Cortex of kidney (tissue), 1 donor: ENCODE data around the gene CDK2AP2.
"Not testable (repeated sequence)": the region's sequence is repeated elsewhere in the genome, so short reads cannot be mapped to it uniquely, and the experiment has no call there.

ENCODE experiments used
- DNase-seq: peaks from one replicate; lab custom pipeline; 2025; lab: John Stamatoyannopoulos, UW

CDK2AP2 gene

DNA sequence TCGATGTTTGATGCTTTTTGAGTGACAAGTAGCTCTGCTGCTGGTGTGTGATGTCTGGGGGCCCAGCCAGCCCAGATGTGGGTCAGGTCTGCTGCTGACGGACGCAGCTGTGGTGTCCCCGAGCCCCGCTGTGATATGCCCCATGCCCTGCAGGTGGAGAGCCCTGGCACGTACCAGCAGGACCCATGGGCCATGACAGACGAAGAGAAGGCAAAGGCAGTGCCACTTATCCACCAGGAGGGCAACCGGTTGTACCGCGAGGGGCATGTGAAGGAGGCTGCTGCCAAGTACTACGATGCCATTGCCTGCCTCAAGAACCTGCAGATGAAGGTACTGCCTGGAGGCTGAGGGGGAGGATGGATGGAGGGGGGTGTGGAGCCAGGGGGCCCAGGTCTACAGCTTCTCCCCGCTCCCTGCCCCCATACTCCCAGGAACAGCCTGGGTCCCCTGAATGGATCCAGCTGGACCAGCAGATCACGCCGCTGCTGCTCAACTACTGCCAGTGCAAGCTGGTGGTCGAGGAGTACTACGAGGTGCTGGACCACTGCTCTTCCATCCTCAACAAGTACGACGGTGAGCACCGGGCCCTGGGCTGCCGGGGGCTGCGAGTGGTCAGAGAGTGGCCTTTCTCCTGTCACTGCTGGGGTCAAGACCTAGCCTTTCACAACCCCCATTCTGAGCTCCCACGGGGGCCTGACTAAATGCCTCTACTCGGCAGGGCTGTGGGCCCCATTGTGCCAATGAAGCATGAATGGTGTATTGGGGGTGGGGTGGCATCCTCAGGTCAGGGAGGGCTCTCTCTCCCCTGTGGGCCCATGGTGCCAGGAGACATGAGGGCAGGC is 17.9 kb downstream of the CDK2AP2 start:
- no peak for DNase-seq

GRCh38 chr11:67489203-67489884 is 18.6 kb downstream of the CDK2AP2 start:
- no peak for DNase-seq

DNA sequence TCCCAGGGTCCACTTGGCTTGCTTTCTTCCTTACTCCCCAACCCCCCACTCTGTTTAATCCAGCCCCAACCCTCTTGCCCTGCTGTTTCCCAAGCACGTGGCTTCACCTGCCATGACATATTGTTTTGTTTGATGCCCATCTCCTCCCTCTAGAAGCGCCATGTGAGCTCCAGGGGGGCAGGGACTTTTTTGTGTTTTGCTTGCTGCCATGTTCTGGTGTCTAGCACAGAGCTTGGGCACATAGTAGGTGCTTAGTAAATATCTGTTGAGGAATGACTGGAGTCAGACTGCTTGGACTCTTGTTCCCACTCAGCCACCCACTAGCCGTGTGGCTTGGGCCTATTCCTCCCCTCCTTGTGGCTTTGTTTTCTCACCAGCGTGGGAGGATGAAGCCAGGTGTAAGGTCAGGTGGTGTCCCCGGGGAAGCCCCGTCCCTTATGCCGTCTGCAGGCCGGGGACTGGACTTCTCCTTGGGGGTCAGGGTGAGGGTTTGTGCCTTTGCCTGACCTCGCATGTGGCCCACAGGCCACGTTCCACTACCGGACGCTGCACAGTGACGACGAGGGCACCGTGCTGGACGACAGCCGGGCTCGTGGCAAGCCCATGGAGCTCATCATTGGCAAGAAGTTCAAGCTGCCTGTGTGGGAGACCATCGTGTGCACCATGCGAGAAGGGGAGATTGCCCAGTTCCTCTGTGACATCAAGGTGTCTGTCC is 21.3 kb downstream of the CDK2AP2 start:
- no peak for DNase-seq

DNA sequence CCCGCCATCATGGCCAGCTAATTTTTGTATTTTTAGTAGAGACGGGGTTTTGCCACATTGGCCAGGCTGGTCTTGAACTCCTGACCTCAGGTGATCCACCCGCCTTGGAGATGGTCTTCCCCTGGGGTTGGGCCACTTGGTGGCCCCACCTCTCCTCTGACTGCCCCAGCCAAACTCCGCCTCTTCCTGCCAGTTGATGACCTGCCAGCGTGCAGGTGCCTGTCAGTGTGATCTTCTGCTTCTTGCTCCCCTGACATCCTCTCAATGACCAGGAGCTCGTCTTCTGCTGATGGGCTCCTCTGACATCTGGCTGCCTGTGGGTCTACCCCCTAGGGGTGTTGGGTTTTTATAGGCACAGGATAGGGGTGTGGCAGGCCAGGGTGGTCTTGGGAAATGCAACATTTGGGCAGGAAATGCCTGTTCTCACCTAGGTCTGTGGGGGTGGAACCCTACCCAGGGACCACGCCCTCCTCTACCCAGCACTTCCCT is 22.0 kb downstream of the CDK2AP2 start:
- not testable (repeated sequence) for DNase-seq

- DNase-seq: no peak
These were observed 23.1 kb downstream of the CDK2AP2 start for GRCh38 chr11:67484847-67485311.

DNA sequence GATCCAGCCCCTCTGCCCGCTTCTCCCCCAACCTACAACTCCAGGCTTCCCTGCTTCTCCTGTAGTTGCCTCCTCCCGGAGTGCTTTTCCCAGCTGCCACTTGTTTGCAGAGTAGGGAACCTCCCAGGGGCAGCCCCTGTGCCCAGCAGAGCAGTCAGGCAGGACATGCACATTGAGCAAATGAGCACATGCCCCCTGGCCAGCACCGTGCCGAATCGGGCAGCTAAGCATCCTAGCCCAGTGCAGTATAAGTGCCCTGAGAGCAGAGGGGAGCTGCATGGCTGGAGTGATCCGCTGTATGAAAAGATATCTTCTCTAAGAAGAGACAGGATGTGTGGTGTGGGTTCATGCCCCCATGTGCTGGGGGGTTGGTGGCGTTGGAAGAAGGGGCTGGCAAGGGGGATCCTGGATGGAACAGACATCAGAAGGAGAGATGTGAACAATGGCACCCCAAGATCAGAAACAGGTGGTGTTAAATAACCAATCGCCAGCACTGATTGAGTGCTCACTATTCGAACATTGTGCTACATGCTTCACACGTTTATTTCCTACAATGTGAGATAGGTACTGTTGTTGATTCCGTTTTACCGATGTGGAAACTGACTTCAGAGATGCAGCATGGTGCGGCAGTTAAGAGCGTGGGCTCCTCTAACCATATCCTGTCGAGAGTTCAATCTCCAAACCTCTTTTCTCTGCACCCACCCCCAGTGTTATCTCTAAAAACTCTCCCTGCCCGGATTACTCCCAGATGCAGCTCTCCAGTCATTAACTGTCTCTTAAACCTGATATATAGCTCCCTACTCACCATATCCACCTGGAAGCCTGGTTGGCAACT is 23.9 kb downstream of the CDK2AP2 start:
- DNase-seq: no peak

DNA sequence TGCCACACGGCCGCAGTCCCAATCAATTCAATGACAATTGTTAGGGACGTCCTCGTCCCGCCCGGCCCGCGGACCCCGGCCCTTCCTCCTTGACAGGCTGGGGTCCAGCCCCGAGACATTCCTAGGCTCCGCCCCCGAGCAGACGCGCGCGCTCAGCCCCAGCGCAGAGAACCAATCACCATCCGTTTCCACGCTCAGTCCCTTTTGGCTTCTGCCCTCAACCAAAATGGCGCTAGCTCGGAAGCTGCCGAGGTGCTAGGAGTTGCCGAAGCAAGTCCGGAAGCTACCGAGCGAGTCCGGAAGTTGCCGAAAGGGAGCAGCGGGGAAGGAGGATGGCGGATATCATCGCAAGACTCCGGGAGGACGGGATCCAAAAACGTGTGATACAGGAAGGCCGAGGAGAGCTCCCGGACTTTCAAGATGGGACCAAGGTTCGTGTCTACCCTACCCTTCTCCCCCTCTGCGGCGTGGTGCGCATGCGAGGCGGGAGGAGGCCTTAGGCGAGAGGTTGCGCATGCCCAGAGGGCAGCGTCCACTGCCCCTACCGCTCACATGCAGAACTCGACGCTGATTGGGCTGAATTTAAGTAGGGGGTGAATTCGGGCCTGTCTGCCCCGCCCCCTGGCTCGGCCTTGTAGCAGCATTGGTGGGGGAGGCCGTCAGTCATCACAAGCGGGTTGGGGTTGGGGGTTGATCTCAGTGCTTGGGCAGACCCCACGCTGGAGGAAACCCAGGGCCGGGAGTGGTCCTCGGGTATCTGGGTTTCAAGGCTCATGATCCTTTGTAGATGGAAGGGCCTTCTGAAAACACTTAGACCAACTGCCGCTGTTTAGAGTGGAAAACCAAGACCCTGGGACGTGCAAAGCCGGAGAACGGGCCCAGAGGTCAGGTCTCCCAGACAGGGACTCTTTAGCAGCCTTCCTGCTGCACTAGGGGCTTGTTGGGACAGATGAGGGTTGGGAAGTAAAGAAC is 24.8 kb downstream of the CDK2AP2 start, which contains the start of gene AIP:
Gene AIP (plus strand): TSS at position 200 of the 972 bp plus-strand sequence. CDS start 133 bp downstream, at position 333.
- DNase-seq: peak; percentile 91

DNA sequence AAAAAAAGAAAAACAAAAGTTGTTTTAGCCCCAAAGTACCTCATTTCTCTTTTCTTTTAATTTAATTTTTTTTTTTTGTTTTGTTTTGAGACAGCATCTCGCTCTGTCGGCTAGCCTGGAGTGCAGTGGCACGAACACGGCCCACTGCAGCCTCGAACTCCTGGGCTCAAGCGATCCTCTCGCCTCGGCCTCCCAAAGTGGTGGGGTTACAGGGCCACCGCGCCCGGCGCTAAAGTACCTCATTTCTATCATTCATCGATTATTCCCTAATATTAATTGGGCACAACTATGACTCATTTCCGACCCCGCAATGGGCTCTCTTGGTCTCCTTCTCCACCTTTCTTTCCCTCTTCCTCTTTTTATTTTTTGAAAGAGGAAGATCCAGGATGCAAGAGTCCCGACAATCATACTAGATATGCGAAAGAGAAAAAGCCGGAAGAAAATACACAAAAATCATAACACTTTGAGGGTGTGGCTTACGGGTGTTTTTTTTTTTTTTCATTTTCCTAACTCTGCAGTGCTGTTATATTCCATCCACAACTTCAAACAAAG is 25.6 kb downstream of the CDK2AP2 start:
- no peak for DNase-seq

DNA sequence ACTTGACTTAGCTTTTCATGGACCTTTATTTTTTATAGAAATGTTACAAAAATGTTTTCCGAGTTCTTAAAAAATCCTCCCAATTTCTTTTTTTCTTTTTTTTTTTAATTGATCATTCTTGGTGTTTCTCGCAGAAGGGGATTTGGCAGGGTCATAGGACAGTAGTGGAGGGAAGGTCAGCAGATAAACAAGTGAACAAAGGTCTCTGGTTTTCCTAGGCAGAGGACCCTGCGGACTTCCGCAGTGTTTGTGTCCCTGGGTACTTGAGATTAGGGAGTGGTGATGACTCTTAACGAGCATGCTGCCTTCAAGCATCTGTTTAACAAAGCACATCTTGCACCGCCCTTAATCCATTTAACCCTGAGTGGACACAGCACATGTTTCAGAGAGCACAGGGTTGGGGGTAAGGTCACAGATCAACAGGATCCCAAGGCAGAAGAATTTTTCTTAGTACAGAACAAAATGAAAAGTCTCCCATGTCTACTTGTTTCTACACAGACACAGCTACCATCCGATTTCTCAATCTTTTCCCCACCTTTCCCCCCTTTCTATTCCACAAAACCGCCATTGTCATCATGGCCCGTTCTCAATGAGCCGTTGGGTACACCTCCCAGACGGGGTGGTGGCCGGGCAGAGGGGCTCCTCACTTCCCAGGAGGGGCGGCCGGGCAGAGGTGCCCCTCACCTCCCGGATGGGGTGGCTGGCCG is 30.5 kb downstream of the CDK2AP2 start:
- not testable (repeated sequence) for DNase-seq

DNA sequence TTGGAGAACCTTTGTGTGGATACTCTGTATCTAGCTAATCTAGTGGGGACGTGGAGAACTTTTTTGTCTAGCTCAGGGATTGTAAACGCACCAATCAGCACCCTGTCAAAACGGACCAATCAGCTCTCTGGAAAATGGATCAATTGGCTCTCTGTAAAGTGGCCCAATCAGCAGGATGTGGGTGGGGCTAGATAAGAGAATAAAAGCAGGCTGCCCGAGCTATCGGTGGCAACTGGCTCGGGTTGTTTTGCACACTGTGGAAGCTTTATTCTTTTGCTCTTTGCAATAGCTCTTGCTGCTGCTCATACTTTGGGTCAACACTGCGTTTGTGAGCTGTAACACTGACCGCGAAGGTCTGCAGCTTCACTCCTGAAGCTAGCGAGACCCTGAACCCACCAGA is 31.3 kb downstream of the CDK2AP2 start:
- DNase-seq: not testable (repeated sequence)

DNA sequence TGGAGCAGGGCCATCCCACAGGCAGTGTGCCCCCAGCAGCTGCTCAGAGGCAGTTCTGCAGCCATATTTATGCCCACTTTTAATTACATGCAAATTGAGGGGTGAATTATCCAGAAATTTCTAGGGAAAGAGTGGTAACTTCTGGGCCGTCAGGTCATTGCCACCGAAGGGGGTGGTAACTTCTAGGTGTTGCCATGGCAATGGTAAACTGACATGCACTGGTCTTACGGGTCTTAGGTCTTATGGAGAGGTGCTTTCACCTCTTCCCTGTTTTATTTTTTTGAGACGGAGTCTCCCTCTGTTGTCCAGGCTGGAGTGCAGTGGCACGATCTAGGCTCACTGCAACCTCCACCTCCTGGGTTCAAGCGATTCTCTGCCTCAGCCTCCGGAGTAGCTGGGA is 35.1 kb downstream of the CDK2AP2 start:
- no peak for DNase-seq

- DNase-seq: no peak
These were observed 37.5 kb downstream of the CDK2AP2 start for GRCh38 chr11:67470337-67471002.

DNA sequence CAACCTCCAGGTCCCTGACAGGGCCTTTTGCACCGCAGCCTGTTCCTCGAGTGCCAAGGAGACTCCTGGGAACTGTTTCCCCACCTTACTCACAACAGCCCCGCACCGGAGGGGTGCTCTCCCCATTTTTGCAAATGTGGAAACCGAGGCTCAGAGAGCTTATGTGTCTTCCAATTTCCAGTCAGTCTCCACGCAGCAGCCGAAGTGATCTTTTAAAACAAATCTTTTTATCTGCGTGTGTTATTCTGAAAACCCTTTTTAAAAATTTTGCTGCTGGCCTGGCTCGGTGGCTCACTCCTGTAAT is 38.5 kb downstream of the CDK2AP2 start:
- no peak for DNase-seq

DNA sequence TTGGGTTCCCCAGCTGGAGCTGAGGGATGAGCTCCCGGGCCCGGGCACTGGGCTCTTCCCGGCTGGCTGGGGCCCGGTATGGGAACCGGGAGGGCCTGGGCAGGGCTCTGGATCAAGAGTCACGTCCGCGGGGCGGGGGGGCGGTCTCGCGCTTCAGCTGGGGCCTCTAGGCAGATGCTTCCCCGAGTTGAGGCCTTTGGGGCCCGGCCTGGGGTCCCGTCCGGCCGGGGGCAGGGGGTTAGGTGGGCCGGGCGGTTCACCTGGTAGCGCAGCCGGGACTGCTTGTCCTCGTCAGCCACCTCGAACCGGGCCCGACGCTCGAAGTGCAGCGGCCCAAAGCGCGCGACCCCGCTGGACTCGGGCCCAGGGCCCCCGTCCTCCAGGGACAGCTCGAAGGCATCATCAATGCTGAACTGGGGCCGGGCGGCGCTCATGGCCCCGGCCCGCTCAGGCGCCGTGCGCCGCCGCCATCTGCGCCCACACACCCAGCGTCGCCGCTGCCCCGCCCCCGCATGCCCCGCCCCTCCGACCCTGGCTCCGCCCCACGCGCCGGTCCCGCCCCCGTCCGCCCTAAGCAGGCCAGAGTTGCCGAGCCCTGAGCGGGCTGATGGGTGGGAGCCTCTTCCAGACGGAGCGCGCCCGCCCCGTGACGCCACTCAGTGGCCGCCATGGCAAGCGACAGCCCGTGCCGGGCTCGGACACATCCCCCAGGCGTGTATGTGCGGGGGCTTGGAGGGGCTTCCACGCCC is 39.0 kb downstream of the CDK2AP2 start, which contains the start of gene TMEM134:
Gene TMEM134 (minus strand): TSS at position 493 of the 749 bp plus-strand sequence. CDS start 59 bp downstream, at position 434.
- peak; percentile 73 for DNase-seq

DNA sequence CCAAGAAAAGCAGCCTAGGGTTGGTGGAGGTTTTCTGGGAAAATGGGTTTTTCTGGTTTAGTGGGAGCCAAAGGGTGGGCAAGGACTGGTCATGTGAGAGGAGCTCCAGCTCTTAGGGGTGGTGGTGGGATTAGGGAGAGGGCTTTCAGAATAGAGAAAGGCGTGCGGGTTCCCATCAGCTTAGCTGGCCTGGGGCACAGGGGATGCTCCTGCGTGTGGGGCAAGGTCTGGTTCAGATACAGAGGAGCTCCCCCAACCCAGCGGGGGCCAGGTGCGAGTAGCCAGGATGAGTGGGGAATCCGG is 39.6 kb downstream of the CDK2AP2 start:
- DNase-seq: no peak

GRCh38 chr11:67468056-67468455 is 39.9 kb downstream of the CDK2AP2 start:
- DNase-seq: no peak

DNA sequence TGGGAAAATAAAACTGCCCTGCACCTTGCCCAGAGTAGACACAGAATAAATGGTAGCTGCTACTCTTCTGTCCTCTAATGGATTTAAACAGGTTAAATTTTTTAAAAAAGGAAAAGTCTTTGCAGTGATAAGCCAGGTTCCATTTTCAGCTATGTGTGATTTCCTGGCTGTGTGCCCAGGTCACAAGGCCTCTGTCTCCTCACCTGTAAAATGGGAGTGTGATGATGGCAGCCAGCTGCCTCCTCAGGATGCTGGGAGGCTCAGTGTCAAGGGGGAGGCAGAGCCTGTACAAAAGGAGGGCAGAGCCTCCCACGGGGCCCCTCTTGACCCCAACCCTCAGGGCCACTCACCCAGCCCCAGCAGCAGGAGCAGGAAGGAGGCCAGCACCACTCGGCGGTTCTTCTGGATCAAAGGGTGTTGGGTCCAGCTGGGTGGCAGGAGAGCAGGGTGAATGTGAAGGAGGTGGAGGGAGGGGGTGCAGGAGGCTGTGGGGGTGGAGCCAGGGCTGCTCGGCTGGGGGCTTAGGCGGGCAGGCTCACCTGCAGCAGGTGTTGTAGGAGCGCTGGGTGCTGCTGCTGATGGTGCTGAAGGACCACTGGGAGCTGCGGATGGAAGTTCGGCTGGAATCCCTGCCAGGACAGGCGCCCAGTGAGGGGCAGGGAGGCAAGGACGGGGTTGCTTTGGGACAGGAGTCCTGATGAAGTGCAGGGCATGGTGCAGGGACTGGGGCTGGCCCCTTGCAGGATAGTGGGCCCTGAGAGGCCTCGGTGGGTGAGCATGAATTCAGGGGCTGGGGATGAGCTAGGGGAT is 40.8 kb downstream of the CDK2AP2 start:
- no peak for DNase-seq
